ENCODE results near the gene TLR10.

DNA sequence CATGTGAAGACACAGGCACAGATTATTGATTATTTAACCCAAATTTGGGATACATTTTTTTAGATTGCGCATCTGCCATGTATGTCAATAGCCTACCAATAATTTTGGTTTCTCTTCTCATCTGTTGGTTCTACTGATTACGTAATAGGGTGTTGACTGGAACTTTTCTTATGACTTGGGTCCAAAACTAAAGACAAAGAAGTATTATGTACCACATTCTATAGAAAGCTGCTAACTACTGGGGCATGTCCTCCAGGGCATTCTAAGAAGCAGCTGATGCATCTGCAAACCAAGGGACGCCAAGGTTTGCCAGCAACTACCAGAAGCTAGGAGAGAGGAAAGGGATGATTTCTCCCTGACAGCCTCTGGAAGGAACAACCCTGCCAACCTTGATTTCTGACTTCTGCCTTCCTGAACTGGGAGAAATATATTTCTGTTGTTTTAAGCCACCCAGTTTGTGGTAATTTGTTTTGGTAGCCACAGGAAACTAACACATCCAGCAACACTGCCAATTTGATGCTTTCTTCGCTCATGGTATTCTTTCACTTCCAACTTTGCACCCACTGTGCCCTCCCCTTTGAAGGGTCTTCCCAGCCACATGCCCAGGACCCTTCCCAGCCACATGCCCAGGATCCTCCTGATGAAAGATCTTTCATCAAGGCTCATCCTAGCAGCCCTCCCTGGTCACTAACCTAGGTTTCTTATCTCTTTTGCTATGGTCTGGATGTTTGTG lies 37.7 kb upstream of the TLR10 start:
- TF ChIP-seq POLR2AphosphoS5 (IDR thresholded peaks at IDR 0.05; ENCODE audit: low read depth) (no peak), CTCF (conservative IDR thresholded peaks at IDR 0.05; ENCODE audit: low read depth in 2 of 2) (no peak), EZH2phosphoT487 (IDR thresholded peaks at IDR 0.05; ENCODE audit: unreplicated experiment) (no peak), ZNF114 (CRISPR knock-in tag; IDR thresholded peaks at IDR 0.05) (no peak), EZH2 (IDR thresholded peaks at IDR 0.05; ENCODE audit: low read depth, unreplicated experiment) (no peak), REST (IDR thresholded peaks at IDR 0.05; ENCODE audit: unreplicated experiment) (no peak)
